T-helper 2 cell treated with Interferon-gamma antibody and Interleukin-4, amounts not matched to agents 100 ng/mL and 5 ng/mL, for 36 hours (primary cell): ENCODE measurements around the gene BAX. TPM values are rescaled to one million over a fixed set of nuclear protein-coding genes. Genes with fewer than 3 reads are reported as not detected.

Experiments
- intact Hi-C: fragments of 100-400 bp; cut with micrococcal nuclease; formaldehyde crosslinking; loops from one replicate; pipeline ENCODE4 v1.15.1; 2023
- total RNA-seq: library from RNA; stranded (reverse); gene quantifications from 2 replicates; pipeline ENCODE4 v1.2.3, GENCODE V29; 2022

BAX gene
- total RNA-seq, 1 donor from 2014 or later: 330 TPM

- intact Hi-C loops: no loop called here
These were observed 50.4 kb downstream of the BAX start for GRCh38 chr19:49004964-49005614.

DNA sequence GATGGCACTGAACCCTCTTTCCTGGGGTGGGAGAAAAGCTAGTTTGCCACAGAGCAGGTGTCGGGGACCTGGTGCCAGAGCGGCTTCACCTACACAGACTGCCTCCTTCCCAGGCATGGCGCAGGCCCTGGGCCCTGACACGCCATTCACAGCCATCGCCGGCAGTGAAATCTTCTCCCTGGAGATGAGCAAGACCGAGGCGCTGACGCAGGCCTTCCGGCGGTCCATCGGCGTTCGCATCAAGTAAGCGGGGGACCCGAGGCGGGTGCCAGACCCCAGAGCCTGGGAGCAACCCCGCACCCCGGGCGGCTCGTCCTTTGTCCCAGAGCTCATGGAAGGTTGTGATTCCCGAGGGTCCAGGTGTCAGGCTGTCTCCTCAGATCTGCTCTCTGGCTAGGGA, 52.2 kb downstream of the BAX start:
- intact Hi-C loops: no loop called here

DNA sequence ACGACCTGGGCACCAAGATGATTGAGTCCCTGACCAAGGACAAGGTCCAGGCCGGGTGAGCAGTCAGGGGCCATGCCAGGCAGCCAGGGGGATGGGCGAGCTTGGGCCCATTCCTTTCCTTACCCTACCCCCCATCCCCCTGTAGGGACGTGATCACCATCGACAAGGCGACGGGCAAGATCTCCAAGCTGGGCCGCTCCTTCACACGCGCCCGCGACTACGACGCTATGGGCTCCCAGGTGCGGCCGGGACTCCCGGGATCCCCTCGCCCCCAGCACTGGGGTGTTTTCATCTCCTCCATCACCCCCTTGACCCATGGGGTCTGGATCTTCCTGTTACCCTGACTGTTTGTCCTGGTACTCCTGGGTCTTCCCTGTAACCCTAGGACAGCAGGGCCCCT, 55.2 kb downstream of the BAX start:
- intact Hi-C loops: no loop called here

DNA sequence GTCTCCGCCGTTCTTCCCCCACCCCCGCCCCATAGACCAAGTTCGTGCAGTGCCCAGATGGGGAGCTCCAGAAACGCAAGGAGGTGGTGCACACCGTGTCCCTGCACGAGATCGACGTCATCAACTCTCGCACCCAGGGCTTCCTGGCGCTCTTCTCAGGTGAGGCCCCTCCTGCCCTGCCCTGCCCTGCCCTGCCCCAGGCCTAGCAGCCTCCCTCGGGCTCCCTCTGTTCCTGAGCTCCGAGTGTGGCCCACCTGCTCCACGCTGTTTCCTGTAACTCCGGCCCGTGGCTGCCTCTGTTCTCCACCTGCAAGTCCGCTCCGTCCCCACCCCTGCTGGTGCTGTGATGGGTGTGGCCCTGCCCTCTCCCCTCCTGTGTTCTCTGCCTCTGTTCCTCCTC, 55.8 kb downstream of the BAX start:
- intact Hi-C loops: no loop called here

- intact Hi-C loops: no loop called here
These were observed 56.5 kb downstream of the BAX start for GRCh38 chr19:49011194-49011593.

Other genes starting within 250 kb of the BAX start
- 1.00 and 1.1 TPM in 2 replicates for gene MAMSTR, start 235.2 kb upstream of the BAX start, total RNA-seq
- gene RASIP1, start 214.3 kb upstream of the BAX start, total RNA-seq: 0.27 and 0.30 TPM in 2 replicates
- gene IZUMO1, start 208.0 kb upstream of the BAX start, total RNA-seq: not detected in 2 replicates
- 0.25 and 0.36 TPM in 2 replicates for gene FUT1, start 202.2 kb upstream of the BAX start, total RNA-seq
- not detected in 2 replicates for gene FGF21, start 199.4 kb upstream of the BAX start, total RNA-seq
- 56.3 and 60.1 TPM in 2 replicates for gene BCAT2, start 143.8 kb upstream of the BAX start, total RNA-seq
- gene HSD17B14, start 118.4 kb upstream of the BAX start, total RNA-seq: 0.36 and 0.59 TPM in 2 replicates
- gene PLEKHA4, start 86.3 kb upstream of the BAX start, total RNA-seq: 1.4 and 1.8 TPM in 2 replicates
- 24.5 and 26.8 TPM in 2 replicates for gene PPP1R15A, start 82.5 kb upstream of the BAX start, total RNA-seq
- gene TULP2, start 56.1 kb upstream of the BAX start, total RNA-seq: not detected in 2 replicates
- gene NUCB1, start 54.6 kb upstream of the BAX start, total RNA-seq: 225 and 234 TPM in 2 replicates
- gene DHDH, start 21.2 kb upstream of the BAX start, total RNA-seq: 0.52 and 0.75 TPM in 2 replicates
- gene FTL, start 10.4 kb downstream of the BAX start, total RNA-seq: 704 and 728 TPM in 2 replicates
- gene GYS1, start 38.4 kb downstream of the BAX start, total RNA-seq: 54.0 and 55.8 TPM in 2 replicates
- gene RUVBL2, start 39.0 kb downstream of the BAX start, total RNA-seq: 105 and 108 TPM in 2 replicates
- not detected in 2 replicates for gene LHB, start 62.2 kb downstream of the BAX start, total RNA-seq
- not detected in 2 replicates for gene CGB3, start 69.5 kb downstream of the BAX start, total RNA-seq
- gene CGB2, start 77.0 kb downstream of the BAX start, total RNA-seq: not detected in 2 replicates
- not detected in 2 replicates for gene CGB1, start 82.0 kb downstream of the BAX start, total RNA-seq
- not detected in 2 replicates for gene CGB5, start 89.0 kb downstream of the BAX start, total RNA-seq
- gene CGB8, start 94.2 kb downstream of the BAX start, total RNA-seq: not detected in 2 replicates
- not detected in 2 replicates for gene CGB7, start 102.9 kb downstream of the BAX start, total RNA-seq
- gene NTF4, start 109.9 kb downstream of the BAX start, total RNA-seq: not detected in 2 replicates
- gene KCNA7, start 117.8 kb downstream of the BAX start, total RNA-seq: not detected in 2 replicates
- 228 and 238 TPM in 2 replicates for gene SNRNP70, start 130.6 kb downstream of the BAX start, total RNA-seq
- gene LIN7B, start 159.5 kb downstream of the BAX start, total RNA-seq: 2.8 and 4.2 TPM in 2 replicates
- gene C19orf73, start 164.3 kb downstream of the BAX start, total RNA-seq: 0.61 and 0.68 TPM in 2 replicates
- 1.3 and 1.5 TPM in 2 replicates for gene PPFIA3, start 164.7 kb downstream of the BAX start, total RNA-seq
- not detected in 2 replicates for gene HRC, start 200.5 kb downstream of the BAX start, total RNA-seq
- gene TRPM4, start 202.9 kb downstream of the BAX start, total RNA-seq: 0.43 and 1.1 TPM in 2 replicates